Raji (cell line): ENCODE data around the gene SPTB.

Source experiments
- POLR2A ChIP-seq: IDR thresholded peaks from 2 replicates; pipeline ENCODE4 v1.6.1; 2011; ENCODE audit warnings: low read depth, low read length, control low read depth; ENCODE audit not compliant: insufficient read depth

SPTB gene

DNA sequence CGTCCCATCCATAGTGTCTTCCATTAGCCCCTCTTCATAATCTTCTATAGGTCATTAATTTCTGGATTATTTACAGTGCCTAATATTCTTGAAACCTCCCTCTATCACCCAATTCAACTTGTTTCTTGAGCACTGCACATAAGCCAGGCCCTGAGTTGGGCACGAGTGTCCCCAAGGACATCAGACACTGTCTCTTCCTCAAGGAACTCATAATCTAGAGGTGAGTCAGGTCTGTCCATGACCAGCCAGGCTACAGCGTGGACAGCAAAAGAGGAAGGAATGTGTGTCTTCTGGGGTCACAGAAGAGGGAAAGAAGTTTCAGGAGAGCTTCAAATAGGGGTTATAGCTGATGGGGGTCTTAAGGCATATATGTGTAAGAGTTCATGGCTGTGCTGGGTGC lies 12.5 kb downstream of the SPTB start:
- TF ChIP-seq POLR2A = no peak

DNA sequence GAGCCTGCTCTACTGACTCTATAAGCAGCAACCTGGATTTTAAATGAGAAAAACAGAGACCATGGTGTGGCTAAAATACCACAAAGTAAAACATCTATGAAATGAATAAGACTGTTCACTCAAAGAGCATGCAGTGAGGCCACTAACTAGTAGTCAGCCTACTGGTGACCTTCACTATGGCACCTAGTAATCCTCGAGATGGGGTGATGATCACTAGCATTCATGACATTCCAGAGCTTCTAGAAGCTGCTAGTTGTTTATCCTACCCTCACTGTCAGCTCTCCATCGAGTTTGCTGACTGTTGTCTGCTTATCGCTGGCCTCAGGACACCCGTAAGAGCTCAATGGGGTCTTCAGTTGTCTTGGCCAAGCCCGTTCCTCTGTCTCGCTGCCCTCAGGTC lies 13.7 kb downstream of the SPTB start:
- no peak for TF ChIP-seq POLR2A

DNA sequence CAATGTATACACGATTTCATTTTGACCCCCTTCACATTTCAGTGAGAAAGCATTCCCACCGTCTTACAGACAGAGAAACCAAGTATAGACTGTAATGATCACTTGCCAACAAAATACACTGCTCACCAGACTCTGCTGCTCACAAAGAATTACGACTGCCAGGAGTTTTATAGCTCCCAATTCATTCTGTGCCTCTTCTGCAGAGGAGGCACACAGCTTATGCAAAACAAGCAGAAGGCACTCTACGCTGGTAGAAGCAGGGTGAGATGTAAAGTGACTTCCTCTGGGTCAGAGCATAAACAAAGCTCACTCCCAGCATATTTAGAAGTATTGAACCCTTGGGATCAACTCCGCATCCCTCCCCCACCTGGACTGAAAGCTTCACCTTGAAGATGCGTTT lies 14.6 kb downstream of the SPTB start:
- no peak for TF ChIP-seq POLR2A

DNA sequence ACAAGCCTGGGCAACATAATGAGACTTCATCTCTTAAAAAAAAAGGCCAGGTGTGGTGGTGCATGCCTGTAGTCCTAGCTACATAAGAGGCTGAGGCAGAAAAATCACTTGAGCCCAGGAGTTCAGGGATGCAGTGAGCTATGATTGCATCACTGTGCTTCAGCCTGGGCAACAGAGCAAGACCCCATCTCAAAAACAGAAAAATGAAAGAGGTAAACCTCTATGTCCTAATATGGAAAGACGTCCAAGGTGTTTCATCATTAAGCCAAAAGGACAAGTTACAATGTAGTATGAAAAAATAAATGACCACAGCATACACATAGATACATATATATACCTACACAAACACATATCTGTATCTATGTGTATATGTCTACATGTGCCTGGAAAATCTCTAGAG lies 15.4 kb downstream of the SPTB start:
- TF ChIP-seq POLR2A = no peak

DNA sequence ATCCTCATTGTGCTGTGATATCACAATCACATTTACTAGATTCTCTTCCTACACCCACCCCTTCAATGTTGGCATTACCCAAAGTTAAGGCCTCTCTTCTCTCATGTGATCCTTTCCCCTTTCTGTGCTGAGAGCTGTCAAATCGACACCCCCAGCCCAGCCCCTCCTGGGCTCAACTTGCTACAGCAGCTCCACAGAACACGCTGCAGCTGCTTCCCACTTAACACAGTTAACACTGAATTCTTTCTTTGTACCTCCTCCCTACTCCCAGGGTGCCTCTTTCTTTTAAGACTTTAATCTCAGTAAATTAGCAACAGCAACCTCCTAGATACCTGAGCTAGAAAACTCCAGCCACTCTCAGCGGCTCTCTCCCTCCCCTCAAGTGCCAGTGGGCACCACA lies 17.8 kb downstream of the SPTB start:
- no peak for TF ChIP-seq POLR2A

DNA sequence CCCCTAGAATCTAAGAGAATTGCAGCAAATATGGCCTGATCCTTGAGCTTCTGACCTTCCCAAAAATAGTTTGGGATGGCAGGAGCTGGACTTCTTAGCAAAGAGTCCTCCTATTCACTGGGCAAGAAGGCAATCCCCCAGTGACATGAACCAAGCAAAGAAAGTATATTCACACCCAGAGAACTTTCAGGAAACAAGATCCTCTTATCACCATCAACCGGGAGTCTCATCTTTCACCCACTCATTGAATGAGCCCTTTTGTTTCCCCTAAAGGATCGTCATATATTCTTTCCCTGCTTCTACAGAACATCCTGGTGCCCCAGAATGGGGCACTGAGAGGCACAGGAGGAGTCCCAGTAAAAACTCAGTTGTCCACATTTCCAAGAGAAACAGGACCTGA lies 19.7 kb downstream of the SPTB start:
- TF ChIP-seq POLR2A = no peak

DNA sequence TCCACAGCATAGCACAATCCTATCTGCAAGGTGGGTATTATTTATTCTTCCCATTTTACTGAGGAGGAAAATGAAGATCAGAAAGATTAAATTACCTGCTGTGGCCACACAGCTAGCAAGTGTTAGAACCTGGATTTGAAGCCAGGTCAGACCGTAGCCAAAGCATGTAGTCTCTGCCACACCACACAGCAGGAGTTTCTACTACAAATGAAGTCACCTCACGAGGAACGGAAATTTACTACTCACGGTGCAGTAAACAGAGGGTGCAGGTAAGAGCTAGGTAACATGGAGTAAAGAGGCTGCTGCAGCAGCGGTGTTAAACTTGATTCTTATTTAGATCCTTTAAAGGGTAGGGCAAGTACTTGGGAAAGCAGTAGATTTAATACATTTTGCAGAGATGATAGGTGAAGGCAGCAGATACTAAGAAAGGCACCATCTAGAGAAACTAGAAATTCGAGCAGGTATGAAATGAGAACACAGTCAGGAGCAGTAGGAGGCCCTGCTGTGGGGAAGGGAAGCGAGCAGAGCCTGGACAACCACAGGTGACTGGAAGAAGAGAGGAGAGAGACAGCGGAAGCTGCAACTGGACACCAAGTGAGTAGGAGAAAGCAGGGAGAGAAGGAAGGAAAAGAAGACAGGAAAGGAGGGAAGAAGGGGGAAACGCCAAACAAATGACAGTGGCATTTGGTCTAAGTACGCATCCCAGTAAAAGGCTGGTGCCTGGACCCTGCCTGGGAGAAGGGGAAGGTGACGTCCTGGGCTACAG lies 21.5 kb downstream of the SPTB start:
- no peak for TF ChIP-seq POLR2A

DNA sequence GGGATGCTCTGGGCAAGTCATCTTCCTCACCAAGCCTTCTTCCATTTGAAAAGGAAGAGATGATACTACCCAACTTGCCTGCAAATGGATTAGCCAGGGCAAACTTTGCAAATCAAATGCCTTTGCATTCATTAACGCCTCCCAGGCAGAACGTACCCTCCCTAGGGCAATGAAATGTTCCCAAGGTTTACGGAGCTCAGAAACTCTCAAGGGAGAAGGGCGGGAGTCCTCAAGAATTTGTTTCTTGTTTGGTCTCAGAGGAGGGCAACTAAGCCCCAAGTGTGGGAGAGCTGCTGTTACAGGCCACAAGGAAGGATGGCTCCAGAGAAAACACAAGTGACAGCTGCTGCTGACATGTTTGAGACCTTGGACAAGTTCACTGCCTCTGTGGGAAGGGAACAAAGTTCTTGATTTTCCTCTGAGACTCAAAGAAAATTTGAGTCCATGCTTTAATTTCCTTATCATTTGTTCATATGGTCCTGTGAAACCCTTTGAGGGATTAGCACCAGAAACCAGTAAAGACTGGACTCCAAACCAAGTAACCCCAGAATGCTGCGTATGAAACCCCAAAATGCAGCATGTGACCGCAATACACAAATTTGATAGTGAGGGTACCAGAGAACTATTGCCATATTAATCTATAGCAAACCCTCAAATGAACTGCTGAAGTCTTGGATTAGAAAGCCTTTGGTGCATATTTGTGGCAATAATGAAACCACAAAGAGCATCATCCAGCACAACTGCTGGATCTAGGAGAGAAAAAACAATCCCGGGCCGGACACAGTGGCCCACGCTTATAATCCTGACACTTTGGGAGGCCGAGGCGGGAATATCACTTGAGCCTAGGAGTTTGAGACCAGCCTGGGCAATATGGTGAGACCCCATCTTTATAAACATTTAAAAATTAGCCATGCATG lies 22.9 kb downstream of the SPTB start:
- TF ChIP-seq POLR2A = no peak

DNA sequence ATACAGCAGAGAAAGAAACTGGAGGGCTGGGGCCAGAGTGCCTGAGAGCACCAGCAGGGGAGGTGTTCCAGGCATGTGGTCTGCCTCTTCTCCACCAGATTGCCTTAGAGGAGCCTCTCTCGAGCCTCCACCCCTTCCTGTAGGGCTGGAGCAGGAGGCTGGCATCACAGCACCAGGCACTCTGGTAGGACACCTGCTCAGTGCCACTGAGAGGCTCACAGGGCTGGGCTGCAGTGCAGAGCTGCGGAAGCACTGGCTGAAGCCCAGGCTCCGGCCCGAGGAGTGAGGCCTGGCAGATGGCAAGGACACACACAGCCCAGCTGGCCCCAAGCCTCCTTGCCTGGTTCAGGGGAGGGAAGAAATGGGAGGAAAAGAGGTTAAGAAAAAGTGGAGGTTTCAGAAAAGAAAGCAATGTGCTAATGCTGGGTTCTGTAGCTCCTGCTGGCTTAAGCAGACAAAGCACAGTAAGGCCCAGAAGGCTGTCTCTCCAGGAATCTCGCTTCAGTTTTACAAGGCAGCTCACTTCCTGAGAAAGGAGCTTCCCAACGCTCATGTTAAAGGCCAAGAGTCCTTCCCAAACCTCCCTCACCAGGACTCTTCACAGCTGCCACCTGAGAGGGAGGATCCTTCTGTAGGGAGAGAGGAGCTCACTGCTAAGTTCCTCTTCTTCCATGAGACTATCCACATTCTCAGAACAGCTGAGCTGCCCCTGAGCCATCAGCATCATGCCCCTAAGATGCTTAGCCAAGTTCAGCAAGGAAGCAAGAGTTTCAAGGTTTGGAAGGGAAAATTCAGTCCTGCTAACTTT lies 23.8 kb downstream of the SPTB start:
- TF ChIP-seq POLR2A = no peak

DNA sequence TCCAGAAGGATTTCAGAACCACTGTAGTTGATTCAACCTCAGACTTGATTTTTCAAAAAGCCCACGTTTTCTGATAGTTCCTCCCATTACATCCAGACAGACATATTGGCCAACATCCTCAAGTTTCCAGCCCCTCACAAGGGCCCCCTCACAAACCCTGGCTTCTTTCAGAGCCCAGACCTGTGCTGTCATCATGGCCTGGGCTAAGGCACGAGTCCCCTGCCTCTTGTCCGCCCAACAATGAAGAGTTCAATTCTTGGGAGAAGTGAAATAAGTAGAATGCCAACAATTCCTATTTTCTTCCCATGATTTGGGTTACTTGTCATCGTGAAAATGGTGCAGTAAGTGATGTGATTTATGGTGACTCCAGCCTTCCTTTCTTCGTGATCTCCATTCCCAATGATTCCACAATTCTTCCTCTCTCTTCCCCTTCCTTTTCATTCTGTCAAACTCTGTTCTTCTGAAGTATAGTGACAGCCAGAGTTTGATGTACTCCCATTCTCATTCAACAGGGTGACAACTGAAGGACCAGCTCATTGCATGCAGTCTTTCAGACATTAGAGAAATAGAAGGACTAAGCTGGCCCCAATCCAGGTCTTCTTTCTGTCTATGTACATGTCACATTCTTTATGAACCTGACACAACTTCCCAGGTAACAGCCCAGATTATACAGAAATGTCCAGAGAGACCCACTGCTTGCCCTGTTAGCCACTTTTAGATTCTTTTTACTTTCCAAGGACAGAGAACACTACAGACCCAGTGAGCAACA lies 29.2 kb downstream of the SPTB start:
- no peak for TF ChIP-seq POLR2A

DNA sequence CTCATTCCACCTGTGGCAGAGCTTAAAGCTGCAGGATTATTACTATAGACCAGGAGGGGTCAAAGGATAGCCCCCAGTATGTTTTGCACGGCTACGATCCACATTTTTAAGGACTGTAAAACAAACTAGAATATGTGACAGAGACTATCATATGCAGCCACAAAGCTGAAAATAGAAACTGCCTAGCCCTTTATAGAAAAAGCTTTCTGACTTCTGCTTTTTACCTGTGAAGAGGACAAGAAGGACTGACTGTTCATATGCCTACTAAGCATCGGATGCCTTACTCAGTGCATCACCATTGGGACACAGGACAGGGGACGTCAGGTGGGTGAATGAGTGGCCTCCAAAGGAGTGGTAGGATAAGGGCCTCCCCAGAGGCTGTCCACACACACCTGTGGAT lies 29.8 kb downstream of the SPTB start:
- TF ChIP-seq POLR2A = no peak

DNA sequence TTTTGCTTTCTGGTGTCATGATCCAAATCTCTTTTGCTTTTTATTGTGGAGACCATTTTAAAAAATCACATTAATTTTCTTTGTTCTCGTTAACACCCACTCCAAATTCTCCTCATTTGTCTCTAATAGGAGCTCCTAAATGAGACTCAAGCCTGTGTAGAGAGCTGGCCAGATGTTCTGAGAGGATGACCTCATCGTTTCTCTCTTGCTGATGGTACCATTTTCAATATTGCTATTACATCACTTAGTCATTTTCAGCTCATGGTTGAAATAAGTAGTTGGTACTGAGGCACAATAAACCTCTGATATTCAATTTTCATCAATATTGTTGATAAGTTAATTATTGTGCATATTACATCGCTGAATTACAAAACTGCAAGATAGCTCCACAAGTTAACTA lies 31.5 kb downstream of the SPTB start:
- no peak for TF ChIP-seq POLR2A

DNA sequence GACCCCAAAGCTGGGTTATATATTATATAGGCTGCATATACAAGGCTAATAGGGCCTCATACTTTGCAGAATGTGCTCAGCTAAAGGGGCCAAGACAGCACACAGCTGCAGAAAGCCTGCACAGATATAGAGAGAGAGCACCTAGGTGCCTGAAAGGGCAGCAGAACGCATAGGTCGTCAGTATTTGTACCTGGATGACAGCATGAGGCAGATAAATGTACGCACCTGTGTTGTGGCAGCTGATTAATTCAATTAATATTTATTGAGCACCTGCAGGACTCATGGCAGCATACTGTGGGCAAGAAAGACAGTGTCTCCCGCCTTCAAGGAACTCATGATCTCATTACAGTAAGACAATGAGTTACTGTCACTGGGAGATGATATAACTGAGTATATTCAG lies 33.4 kb downstream of the SPTB start:
- no peak for TF ChIP-seq POLR2A

DNA sequence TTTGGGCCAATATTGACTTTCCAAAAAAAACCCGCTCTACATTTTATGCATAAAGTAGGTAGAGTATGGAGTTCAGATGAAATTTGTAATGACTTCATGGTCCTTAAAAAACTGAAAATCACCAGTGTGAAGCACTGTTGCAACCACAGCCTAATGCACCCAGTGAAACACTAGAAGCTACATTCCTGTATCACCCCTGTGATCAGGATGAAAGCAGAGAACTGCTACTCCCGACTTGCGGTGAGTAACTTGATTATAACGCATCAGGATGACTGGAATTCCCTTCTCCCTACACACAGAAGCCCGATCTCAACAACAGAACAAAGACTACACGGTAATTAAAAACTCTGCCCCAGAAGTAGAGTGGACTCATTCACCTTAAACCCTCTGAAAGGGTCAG lies 33.8 kb downstream of the SPTB start:
- no peak for TF ChIP-seq POLR2A
